ENCODE results near the gene NAP1L1.

NAP1L1 gene

DNA sequence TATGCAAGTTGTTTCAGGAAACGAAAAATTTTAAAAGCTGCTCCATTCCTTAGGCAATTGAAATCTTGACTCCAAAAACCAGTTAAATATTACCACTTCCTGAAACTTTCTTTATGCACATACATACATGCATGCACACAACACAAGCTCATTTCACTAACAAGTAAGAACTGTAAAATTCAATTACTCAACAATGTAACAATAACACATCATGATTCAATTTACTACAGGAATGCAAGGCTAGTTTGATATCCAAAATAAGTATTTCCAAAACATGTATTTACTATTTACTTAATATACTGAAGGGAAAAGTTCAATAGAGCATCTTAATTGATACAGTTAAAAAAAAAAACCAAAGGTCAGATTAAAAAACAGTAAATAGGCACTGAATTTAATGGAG lies 19.6 kb downstream of the NAP1L1 start:
- TF ChIP-seq CTCF (IDR thresholded peaks at IDR 0.05; ENCODE audit: low read depth, low read length), result no peak
- no peak overlapping the region for H3K4me3 ChIP-seq (replicated peaks in 1 of 2; ENCODE audit: low read depth in 2 of 2, low read length in 2 of 2)
- no peak for DNase-seq (ENCODE audit: low read depth in 2 of 2)

- DNase-seq (ENCODE audit: low read depth in 2 of 2), result no peak
Measured at GRCh38 chr12:76060111-76060510, 24.4 kb downstream of the NAP1L1 start.

DNA sequence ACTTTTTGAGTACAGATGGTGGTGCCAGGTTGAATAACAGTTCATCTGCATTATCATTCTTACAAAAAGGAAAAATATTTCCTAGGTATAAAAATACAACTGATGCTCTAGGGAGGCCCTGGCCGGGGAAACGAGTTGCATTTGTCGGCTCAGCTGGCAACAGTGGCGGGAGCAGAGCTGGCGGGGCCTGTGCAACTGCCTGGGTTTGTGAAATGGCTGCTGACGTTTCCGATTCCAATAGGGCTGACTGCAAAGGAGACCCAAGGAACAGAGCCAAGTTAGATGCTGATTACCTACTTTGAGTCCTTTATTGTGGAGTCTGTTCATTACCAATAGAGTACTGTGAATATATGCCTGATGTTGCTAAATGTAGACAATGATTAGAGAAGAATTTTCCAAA lies 27.2 kb downstream of the NAP1L1 start:
- TF ChIP-seq CTCF (IDR thresholded peaks at IDR 0.05; ENCODE audit: low read depth, low read length), result no peak
- no peak overlapping the region for H3K4me3 ChIP-seq (replicated peaks in 1 of 2; ENCODE audit: low read depth in 2 of 2, low read length in 2 of 2)
- no peak for DNase-seq (ENCODE audit: low read depth in 2 of 2)

More at GRCh38 chr12:76060111-76060510, 24.4 kb downstream of the NAP1L1 start:
- H3K4me3 ChIP-seq (replicated peaks in 1 of 2; ENCODE audit: low read depth in 2 of 2, low read length in 2 of 2), result no peak overlapping the region
- TF ChIP-seq CTCF (IDR thresholded peaks at IDR 0.05; ENCODE audit: low read depth, low read length), result no peak

GRCh38 chr12:76055393-76055792 lies 29.1 kb downstream of the NAP1L1 start:
- TF ChIP-seq CTCF (IDR thresholded peaks at IDR 0.05; ENCODE audit: low read depth, low read length), result no peak
- no peak for DNase-seq (ENCODE audit: low read depth in 2 of 2)
- H3K4me3 ChIP-seq (replicated peaks in 1 of 2; ENCODE audit: low read depth in 2 of 2, low read length in 2 of 2), result no peak overlapping the region

GRCh38 chr12:76049575-76050251 lies 34.8 kb downstream of the NAP1L1 start:
- H3K4me3 ChIP-seq (replicated peaks in 1 of 2; ENCODE audit: low read depth in 2 of 2, low read length in 2 of 2), result no peak overlapping the region
- DNase-seq (ENCODE audit: low read depth in 2 of 2), result no peak
- no peak for TF ChIP-seq CTCF (IDR thresholded peaks at IDR 0.05; ENCODE audit: low read depth, low read length)

- DNase-seq (ENCODE audit: low read depth in 2 of 2), result no peak
- no peak overlapping the region for H3K4me3 ChIP-seq (replicated peaks in 1 of 2; ENCODE audit: low read depth in 2 of 2, low read length in 2 of 2)
Measured at GRCh38 chr12:76047742-76048141, 36.7 kb downstream of the NAP1L1 start.

More at GRCh38 chr12:76047742-76048141, 36.7 kb downstream of the NAP1L1 start:
- no peak for TF ChIP-seq CTCF (IDR thresholded peaks at IDR 0.05; ENCODE audit: low read depth, low read length)
